Activated T-helper 1 cell treated with Interleukin-2 at 50 U/mL for 16 hours (primary cell): ENCODE results near the gene TPCN1.

Experiments used
- DNase-seq: peaks from one replicate; pipeline ENCODE4 v3.0.0-alpha.2; 2020; ENCODE audit warnings: low read depth

TPCN1 gene

GRCh38 chr12:113242026-113242418, 20.8 kb downstream of the TPCN1 start:
- DNase-seq, result no peak

- no peak for DNase-seq
Observed at GRCh38 chr12:113242560-113242959, 21.3 kb downstream of the TPCN1 start.

GRCh38 chr12:113244047-113244460, 22.8 kb downstream of the TPCN1 start:
- no peak for DNase-seq

GRCh38 chr12:113244478-113244958, 23.3 kb downstream of the TPCN1 start:
- no peak for DNase-seq

GRCh38 chr12:113245695-113246477, 24.6 kb downstream of the TPCN1 start:
- no peak for DNase-seq

GRCh38 chr12:113246478-113247122, 25.3 kb downstream of the TPCN1 start:
- no peak for DNase-seq

- DNase-seq, result no peak
Observed at GRCh38 chr12:113247123-113248050, 26.1 kb downstream of the TPCN1 start.

- DNase-seq, result no peak
Observed at GRCh38 chr12:113248051-113248825, 27.0 kb downstream of the TPCN1 start.

- DNase-seq, result no peak
Observed at GRCh38 chr12:113248842-113249435, 27.7 kb downstream of the TPCN1 start.

- DNase-seq, result no peak
Observed at GRCh38 chr12:113249546-113249945, 28.3 kb downstream of the TPCN1 start.

GRCh38 chr12:113250045-113250444, 28.8 kb downstream of the TPCN1 start:
- no peak for DNase-seq

GRCh38 chr12:113251404-113252070, 30.3 kb downstream of the TPCN1 start:
- no peak for DNase-seq

GRCh38 chr12:113252494-113252893, 31.2 kb downstream of the TPCN1 start:
- DNase-seq, result no peak

- DNase-seq, result no peak
Observed at GRCh38 chr12:113253532-113254285, 32.4 kb downstream of the TPCN1 start.

- no peak for DNase-seq
Observed at GRCh38 chr12:113254298-113254697, 33.0 kb downstream of the TPCN1 start.

GRCh38 chr12:113257564-113257963, 36.3 kb downstream of the TPCN1 start:
- no peak for DNase-seq

GRCh38 chr12:113260127-113260526, 38.9 kb downstream of the TPCN1 start:
- DNase-seq, result no peak

GRCh38 chr12:113260636-113261300, 39.5 kb downstream of the TPCN1 start:
- DNase-seq, result no peak

- no peak for DNase-seq
Observed at GRCh38 chr12:113261847-113262470, 40.7 kb downstream of the TPCN1 start.
